Activated T-cell treated with anti-CD3 and anti-CD28 coated beads, Interleukin-2, amount 50 U/mL, for 48 hours (primary cell): ENCODE results near the gene NR3C1.

Source experiments
- DNase-seq, 2 experiments: peaks; one replicate each; pipeline ENCODE4 v3.0.0-alpha.2; 2020

Gene NR3C1

DNA sequence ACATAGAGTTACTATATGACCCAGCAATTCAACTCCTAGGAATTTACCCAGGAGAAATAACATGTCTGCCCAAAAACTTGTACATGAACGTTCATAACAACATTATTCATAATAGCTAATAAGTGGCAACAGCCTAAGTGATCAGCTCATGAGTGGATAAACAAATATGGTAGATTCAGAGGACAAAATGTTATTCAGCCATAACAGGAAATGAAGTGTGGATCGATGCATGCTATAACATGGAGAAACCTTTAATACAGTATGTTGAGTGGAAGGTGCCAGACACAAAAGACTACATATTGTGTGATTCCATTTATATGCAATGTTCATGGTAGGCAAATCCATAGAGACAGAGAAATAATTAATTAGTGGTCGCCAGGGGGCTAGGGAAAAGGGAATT is 22.3 kb upstream of the NR3C1 start:
- no peak for DNase-seq

DNA sequence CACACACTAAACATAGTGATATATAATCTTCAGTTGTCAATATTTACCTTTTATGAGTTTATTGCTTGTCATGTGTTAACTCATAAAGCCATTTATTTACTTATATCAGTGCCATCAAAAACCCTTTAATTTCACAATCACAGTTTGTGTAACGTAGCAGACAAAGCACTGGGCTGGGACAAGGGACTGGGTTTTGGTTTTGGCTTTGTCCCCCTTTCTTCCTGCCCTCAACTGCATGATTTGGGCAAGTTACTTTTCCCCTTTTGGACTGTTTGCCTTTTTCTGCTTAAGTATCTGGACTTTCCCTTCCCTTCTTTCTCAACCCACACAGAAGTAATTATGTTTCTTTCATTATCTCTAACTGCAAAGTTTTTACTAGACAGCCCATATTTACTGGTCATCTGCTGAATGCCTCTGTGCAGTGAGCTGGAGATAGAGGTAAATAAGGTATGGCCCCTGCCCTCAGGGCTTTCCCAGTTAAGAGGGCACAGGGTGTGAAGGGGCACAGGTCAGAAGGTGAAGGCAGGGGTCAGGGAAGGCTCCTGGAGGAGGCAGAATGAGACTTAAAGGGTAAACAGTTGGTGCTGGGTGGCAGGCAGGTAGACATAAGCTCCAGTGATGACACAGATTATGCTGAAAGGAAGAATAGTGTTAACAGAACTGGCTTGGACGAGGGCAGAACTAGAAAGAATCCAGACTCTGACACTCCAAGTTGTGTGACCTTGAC is 14.8 kb upstream of the NR3C1 start:
- no peak for DNase-seq

DNA sequence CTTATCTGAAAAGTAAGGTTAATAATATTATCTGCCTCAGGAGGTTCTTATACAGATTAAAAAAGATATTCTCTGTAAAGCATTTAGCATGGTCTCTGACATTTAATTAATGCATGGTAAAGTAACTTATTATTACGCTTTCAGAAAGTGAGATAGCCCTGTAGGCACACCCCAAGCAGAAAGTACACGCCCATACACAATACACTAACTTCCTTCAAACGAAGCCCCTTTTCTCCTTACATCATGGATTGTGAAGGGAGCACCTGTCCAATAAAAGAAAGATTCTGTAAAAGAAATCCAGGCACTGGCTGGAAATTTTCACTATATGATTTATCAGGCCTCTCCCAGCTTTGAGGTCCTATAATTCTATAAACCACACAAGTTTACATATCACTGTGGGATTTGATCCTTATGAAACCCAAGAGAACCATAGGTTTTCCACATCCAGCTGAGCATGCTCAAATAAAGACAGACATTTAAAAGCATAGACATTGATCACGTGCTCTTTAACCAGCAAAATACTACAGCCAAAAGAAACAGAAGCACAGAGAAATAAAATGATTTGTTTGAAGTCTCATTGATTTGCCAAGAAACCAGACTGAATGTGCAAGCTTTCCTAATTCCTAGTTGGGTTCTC is 14.1 kb upstream of the NR3C1 start:
- no peak for DNase-seq

DNA sequence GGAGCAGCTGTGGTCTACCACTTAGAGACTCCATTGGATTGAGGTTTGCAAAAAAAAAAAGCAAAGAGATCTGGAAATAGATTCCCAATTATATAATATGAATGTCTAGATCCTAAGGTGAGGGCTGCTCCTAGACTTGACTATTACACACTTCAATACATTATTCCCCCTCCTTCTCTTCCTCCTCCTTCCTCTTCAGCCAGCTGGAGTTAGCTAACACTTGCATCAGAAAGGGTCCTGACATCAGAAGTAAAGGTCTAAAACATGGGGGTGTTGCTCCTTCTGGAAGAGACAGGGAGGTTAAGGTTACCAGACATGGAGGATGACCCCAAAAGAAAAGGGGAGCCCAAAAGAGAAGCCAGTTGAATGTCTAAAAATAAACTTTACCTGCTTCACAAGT is 12.9 kb upstream of the NR3C1 start:
- DNase-seq = no peak

- DNase-seq = no peak
Measured at GRCh38 chr5:143413958-143414669, 10.6 kb upstream of the NR3C1 start.

GRCh38 chr5:143412661-143413342 is 9.3 kb upstream of the NR3C1 start:
- no peak for DNase-seq

DNA sequence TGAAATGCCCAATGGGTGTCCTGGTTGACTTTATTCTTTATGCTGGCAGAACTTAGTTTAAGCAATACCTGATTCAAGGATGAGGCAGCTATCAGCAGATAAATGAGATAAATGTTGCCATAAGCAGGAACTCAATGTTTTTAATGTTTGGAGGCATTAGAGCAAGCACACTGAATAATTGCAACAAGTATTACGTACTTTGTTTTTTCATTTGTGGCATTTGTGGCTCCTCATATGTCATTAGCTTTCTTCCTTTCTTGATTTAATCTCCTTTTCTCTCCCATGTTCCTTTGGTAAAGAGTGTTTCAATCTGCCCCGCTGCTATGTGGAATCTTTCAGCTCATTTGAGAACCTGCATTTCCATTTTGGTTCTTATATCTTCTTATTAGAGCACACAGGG is 6.4 kb upstream of the NR3C1 start:
- DNase-seq = no peak

DNA sequence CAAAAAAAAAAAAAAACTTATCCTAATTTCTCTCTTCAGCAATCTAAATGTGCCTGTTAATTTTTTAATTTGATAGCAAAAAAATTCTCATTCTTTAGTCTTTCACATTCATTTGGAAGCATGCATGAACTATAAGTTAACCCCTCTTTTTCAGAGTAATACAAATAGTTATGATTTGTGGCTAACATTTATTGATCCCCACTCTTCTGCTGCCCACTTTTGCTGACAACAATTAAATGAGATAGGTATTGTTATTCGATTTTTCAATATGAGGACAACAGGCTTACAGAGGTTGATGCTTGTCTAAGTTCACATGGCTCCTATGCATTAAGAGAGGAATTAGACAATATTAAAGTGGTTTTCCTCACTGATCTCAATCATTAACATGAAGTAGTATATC is 2.9 kb upstream of the NR3C1 start:
- no peak for DNase-seq

- no peak for DNase-seq
Measured at GRCh38 chr5:143405849-143406098, 2.3 kb upstream of the NR3C1 start.

DNA sequence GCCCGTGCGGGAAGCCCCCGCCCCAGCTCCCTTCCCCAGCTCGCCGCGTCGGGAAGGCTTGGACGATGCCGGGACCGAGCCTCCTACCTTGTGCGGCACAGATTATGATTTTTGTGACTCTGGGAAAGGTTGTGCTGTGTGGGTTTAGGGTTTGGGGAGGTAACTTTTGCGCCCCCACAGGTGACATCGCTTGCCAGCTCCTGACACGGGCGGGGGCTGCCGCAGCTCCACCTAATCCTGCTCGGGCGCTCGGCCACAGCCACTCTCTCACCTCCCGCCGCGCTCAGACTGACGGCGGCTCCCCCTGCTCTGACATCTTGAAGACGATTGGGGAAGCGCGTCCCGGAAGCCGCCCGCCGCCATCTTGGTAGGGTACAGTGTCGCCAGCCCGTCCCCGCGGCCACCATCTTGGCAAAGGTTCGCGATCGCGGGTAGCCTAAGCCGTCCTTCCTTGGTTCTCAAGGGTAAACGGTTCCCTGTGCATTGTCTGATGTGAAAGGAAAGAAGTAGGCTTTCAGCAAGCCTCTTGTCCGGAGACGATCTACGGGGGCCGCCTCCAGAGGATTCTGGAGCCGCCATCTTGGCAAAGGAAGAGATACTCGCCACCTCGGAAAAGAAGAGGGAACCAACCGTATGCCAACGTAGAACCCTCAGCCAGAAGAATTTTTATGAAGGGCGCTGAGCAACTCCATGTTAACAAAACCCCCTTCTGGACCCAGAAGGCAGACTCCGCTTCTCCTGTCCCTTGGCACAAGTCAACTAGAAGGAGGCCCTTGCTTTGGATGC is 1.8 kb upstream of the NR3C1 start:
- DNase-seq = peak; percentile 92

GRCh38 chr5:143404416-143405062 is 1.1 kb upstream of the NR3C1 start:
- peak; percentile 73 to 75 for DNase-seq

DNA sequence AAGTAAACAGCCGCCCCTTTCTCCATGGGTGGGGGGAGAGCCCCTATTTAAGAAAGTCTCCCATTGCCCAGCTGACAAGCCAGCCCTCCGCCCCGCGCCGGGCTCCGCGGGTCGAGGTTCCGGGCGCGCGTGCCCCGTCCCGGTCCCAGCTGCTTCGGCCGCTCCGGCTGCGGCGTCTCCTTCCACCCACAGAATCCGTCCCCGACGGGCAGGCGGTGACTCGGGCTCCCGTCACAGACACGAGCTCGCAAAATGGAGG is 223 bp downstream of the NR3C1 start:
- DNase-seq = no peak

DNA sequence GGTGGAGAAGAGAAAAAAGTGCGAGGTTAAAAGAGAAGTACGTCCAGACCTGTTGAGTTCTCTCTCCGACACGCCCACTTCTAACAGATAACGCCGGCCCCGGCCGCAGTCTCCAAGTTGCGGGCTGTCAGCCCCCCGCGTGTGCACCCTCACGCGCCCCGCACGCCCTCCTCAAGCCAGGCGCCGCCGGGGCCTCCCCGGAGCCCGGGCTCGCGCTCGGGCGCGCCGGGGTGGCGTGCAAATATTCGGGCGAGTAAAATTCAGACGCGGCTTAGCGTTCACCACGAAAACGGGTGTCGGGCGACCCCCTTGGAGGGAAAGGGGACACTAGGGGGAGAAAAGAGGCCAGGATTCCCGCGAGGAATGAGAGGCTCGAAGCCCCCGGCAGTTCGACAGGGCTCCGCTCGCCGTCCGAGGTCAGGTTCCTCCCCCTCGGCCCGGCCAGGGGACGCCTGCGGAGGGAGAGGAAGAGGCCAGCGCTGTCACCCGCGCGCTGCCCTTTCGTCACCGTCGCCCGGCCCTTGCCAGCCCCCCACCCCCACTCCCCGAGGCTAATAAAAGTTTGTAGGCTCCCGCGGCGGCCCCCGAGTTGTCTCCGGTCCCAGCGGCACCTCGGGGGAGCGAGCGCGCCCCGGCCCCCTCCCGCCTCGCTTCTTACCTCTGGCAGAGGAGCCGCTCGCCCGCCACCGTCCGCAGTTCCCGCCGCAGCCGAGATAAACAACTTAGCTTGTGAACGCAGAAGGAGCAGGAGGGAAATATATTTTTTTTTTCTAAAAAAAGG is 743 bp downstream of the NR3C1 start:
- DNase-seq = peak; percentile 68

DNA sequence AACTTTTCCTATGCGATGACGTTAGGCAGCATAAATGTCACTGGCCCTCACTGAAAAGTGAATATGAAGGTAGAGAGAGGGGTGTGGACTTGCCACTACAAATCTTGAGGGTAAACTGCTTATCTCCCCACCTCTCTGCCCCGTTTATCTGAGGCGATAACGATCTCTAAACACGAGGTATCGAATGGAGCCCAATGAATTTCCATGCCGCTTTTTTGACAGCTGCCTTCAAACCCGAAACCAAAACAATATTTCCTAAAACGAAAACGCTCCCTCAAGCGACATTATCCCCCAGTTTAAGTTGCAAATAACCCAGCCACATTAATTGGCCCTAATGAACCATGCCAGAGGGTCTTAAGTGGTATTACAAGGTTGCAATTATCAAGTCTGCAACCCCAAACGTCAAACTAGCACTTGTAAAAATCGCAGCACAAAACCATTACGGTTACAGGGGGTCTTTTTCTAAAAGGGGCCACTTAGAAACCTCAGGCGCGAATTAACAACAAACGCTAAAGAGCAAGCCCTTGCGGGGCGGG is 1.4 kb downstream of the NR3C1 start:
- DNase-seq = peak in 1 of 2 experiments; percentile 30

- DNase-seq = no peak
Measured at GRCh38 chr5:143401227-143402016, 2.1 kb downstream of the NR3C1 start.

- DNase-seq = peak in 1 of 2 experiments; percentile 31
Measured at GRCh38 chr5:143400541-143401226, 2.8 kb downstream of the NR3C1 start.

DNA sequence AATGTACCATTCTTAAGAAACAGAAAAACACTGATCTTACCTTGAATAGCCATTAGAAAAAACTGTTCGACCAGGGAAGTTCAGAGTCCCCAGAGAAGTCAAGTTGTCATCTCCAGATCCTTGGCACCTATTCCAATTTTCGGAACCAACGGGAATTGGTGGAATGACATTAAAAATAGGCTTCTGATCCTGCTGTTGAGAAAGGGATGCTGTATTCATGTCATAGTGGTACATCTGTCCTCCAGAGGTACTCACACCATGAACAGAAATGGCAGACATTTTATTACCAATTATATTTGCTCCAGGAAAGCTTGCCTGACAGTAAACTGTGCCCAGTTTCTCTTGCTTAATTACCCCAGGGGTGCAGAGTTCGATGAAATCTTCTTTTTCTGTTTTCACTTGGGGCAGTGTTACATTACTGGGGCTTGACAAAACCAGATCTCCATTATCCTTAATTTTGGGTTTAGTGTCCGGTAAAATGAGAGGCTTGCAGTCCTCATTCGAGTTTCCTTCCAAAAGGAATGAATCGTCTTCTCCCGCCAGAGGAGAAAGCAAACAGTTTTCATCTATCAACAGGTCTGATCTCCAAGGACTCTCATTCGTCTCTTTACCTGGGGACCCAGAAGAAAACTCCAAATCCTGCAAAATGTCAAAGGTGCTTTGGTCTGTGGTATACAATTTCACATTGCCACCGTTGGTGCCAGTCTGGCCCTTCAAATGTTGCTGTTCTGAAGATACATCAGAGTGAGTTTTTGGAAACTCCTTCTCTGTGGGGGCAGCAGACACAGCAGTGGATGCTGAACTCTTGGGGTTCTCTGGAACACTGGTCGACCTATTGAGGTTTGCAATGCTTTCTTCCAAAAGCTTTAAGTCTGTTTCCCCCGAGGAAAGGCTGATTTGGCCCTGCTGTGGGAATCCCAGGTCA is 3.6 kb downstream of the NR3C1 start:
- no peak for DNase-seq

DNA sequence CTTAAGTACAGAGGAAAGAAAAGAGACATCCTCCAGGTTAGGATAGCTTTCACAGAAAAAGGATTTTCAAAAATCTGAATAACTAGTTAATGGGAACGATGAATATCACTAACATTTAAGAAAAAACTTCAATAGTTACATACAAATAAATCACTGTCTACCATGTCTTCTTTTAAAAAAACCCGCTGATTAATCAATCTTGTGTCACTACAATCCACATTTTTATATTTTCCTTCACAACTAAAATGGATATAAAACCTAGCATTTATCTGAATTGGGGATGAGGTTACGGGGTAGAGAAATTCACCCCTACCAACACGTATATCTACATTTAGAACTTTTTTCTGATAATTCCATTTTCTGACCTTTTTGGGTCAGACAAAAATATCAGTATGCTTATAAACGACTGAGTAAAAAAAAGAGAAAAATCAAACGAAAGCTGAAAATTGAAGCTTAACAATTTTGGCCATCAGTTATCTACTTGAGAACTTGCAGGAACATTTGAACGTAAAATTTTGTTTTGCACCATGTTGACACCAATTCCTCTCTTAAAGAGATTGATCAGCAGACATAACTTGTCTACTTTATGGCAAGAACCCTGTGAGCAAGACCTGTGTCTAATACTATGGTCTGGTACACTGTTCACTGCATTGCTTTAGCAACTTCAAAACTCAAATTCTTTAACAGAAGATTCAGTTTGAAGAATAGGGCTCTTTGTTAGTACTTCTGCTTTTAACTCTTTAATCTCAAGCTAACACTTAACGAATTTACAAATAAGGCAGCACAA is 4.8 kb downstream of the NR3C1 start:
- no peak for DNase-seq
